Kidney (tissue), 14 donors: Measurements from ENCODE around the gene RASA3. TPM values are rescaled to one million over a fixed set of nuclear protein-coding genes. Genes with fewer than 3 reads are reported as not detected.

Experiments
- DNase-seq, 5 donors: peaks; one replicate each; pipeline ENCODE4 v3.0.0-alpha.2; 2013 to 2020
- FAIRE-seq: peaks from 2 replicates; lab custom pipeline; 2012; peaks lifted over from hg19 to GRCh38; lab: Jason Lieb, UNC
- H3K27ac ChIP-seq, 2 donors: one replicate each; pipeline ENCODE4 v1.7.0; 2013; ENCODE audit warnings: low read depth in 2 of 2, low read length in 2 of 2, inconsistent platforms in 1 of 2
- H3K27me3 ChIP-seq: one replicate; pipeline ENCODE4 v1.7.1; 2013; ENCODE audit warnings: low read length, inconsistent platforms; ENCODE audit not compliant: control insufficient read depth, insufficient read depth
- H3K36me3 ChIP-seq, 3 donors: one replicate each; pipeline versions ENCODE4 v1.7.0 to v1.7.1; 2013; ENCODE audit warnings: low read length in 3 of 3, control low read depth in 1 of 3, inconsistent platforms in 1 of 3; ENCODE audit not compliant: insufficient read depth in 3 of 3, control insufficient read depth in 2 of 3
- H3K4me1 ChIP-seq, 3 donors: one replicate each; pipeline versions ENCODE4 v1.7.0 to v1.7.1; 2013; ENCODE audit warnings: low read length in 3 of 3, inconsistent platforms in 1 of 3, low read depth in 1 of 3; ENCODE audit not compliant: control insufficient read depth in 2 of 3, insufficient read depth in 2 of 3
- H3K4me3 ChIP-seq, 3 donors: one replicate each; pipeline versions ENCODE4 v1.7.0 to v1.8.1; 2013; ENCODE audit warnings: low read length in 3 of 3, control low read depth in 1 of 3, inconsistent platforms in 1 of 3
- H3K9ac ChIP-seq, 3 donors: one replicate each; pipeline versions ENCODE4 v1.7.0 to v1.7.1; 2013; ENCODE audit warnings: low read length in 3 of 3, control low read depth in 1 of 3, inconsistent platforms in 1 of 3
- H3K9me3 ChIP-seq, 3 donors: one replicate each; pipeline versions ENCODE4 v1.7.0 to v1.7.1; 2013; ENCODE audit warnings: low read length in 3 of 3, control low read depth in 1 of 3, inconsistent platforms in 1 of 3; ENCODE audit not compliant: control insufficient read depth in 2 of 3, insufficient read depth in 1 of 3
- CTCF ChIP-seq: IDR thresholded peaks from 3 replicates; pipeline ENCODE4 v1.5.1; 2012; ENCODE audit warnings: mild to moderate bottlenecking, moderate library complexity, borderline replicate concordance; ENCODE audit not compliant: insufficient read depth; ENCODE audit errors: extremely low read depth
- intact Hi-C: fragments of 100-400 bp; cut with DNase I; formaldehyde crosslinking; loops from one replicate; pipeline ENCODE4 v1.11.1; 2022
- polyA plus RNA-seq: library from polyadenylated mRNA; stranded (reverse); fragments of 350-450 nt; fragmentation: Illumina TruSeq; extraction: RNeasy Lipid Tissue Mini Kit (QIAGEN cat#74804); gene quantifications from one replicate; pipeline ENCODE4 v1.2.3, GENCODE V29; 2014; ENCODE audit warnings: low read depth, low replicate concordance; ENCODE audit not compliant: insufficient read depth
- total RNA-seq: library from RNA; stranded (reverse); fragmentation: NEBNext Ultra II Directional; extraction: Animal tissue kit (Norgen Biotek cat#: 25700); gene quantifications from one replicate; pipeline ENCODE4 v1.2.1, GENCODE V29; 2021
- donor health status: control.
- donor health status: control.
- donor health status: control.
- donor health status: control.
- donor health status: control.
- donor health status: DM: yes; HTN: yes; CAD: no.
- donor health status: Normal renal cell carcinoma (clear cell type).

The RASA3 gene
- total and polyA plus RNA-seq, 2 donors from 2014 or later: 4.2 to 28.8 TPM

- Histone ChIP-seq H3K4me1 (peaks cover 0 to 2% (median 0%) of the 10 kb centered on the region in 3 donors), H3K27ac (no peak overlapping the region), H3K9ac (no peak overlapping the region), H3K27me3 (no peaks in the 10 kb centered on the region), H3K9me3 (no peaks in the 10 kb centered on the region), H3K36me3 (peaks cover 0 to 6% (median 0%) of the 10 kb centered on the region in 3 donors), H3K4me3 (no peak overlapping the region)
- DNase-seq (peak in 1 of 5 donors; percentile 52), FAIRE-seq (no peak)
- intact Hi-C loops: no loop called here
- TF ChIP-seq CTCF: no peak
Measured at GRCh38 chr13:114010401-114011101, 121.9 kb downstream of the RASA3 start.

- TF ChIP-seq CTCF: no peak
- intact Hi-C loops: no loop called here
Measured at GRCh38 chr13:114009590-114010400, 122.6 kb downstream of the RASA3 start.

GRCh38 chr13:114008964-114009589, 123.3 kb downstream of the RASA3 start:
- no peak overlapping the region for H3K9ac ChIP-seq
- no peak overlapping the region for H3K4me3 ChIP-seq
- FAIRE-seq: no peak
- no peak overlapping the region for H3K27ac ChIP-seq
- intact Hi-C loops: no loop called here
- H3K4me1 ChIP-seq: no peaks in the 10 kb centered on the region
- TF ChIP-seq CTCF: no peak
- peak in 1 of 5 donors; percentile 69 for DNase-seq
- H3K9me3 ChIP-seq: no peaks in the 10 kb centered on the region
- peaks cover 0 to 6% (median 0%) of the 10 kb centered on the region in 3 donors for H3K36me3 ChIP-seq
- H3K27me3 ChIP-seq: no peaks in the 10 kb centered on the region

More at GRCh38 chr13:114009590-114010400, 122.6 kb downstream of the RASA3 start:
- Histone ChIP-seq H3K4me3 (no peak overlapping the region), H3K36me3 (peaks cover 0 to 6% (median 0%) of the 10 kb centered on the region in 3 donors), H3K9ac (no peak overlapping the region), H3K9me3 (no peaks in the 10 kb centered on the region), H3K27me3 (no peaks in the 10 kb centered on the region), H3K4me1 (no peaks in the 10 kb centered on the region), H3K27ac (no peak overlapping the region)
- DNase-seq (peak in 1 of 5 donors; percentile 63), FAIRE-seq (no peak)
